Measurements from ENCODE around the gene PTCH1. TPM values are rescaled to one million over a fixed set of nuclear protein-coding genes. Genes with fewer than 3 reads are reported as not detected.

The PTCH1 gene
- total RNA-seq, 1 experiment from 2014 or later: 15.2 TPM

DNA sequence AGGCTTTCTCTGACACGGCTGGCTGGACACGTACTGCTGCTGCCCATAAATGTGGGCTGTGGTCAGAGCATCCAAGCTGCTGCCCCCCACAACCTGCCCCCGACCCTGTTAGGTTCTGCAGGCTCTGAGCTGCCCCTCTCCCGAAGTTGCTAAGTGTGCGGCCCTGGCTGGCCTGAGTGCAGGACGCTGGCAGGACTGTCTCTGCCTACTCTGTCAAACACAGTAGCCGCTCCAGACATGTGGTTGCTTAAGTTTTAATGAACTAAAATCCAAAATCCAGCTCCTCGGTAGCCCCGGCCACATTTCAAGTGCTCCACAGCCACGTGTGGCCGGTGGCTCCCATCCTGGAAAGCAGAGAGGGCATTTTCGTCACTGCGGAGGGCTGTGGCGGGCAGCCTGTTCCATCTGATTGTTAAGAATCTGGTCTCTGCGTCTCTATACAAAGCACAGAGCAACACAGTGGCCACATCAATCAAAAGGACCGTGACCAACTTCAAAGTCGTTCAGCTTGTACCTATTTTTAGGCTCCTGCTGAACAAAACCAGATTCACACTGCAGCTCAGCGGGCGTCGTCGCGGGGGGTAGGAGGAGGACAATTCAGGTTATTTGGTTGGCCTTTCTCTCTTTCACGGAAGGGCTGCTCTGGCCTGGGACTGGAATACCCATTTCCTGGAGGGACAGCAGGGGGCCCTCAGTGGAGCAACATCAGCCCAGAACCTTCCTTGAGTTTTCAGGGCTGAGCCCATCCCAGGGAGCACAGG, 68.9 kb downstream of the PTCH1 start:
- ATAC-seq: no peak
- BruUV-seq (replicated peaks): no TSS peak
- CTCF ChIA-PET: no interaction called here
- Histone ChIP-seq H3K9me3 (ENCODE audit: control insufficient read depth in 1 of 2, insufficient read depth in 1 of 2, low read depth in 1 of 2, low read length in 2 of 2) (no peaks in the 10 kb centered on the region), H2AFZ (ENCODE audit: low read depth, low read length, poor library complexity, severe bottlenecking) (no peak overlapping the region), H3K4me2 (ENCODE audit: low read length) (no peak overlapping the region), H3K4me1 (ENCODE audit: control insufficient read depth in 1 of 2, insufficient read depth in 2 of 2, low read length in 2 of 2) (no peaks in the 10 kb centered on the region; a peak in 2 of 4 replicates), H3K27ac (ENCODE audit: low read depth, low read length) (no peak overlapping the region), H3K4me3 (replicated peaks in 1 of 2; ENCODE audit: low read depth in 1 of 2, low read length in 2 of 2) (no peak overlapping the region), H3K9ac (ENCODE audit: low read length) (no peak overlapping the region), H3K36me3 (ENCODE audit: control insufficient read depth in 1 of 2, insufficient read depth in 2 of 2, low read length in 2 of 2) (peaks cover 0 to 2% of the 10 kb centered on the region in 2 experiments; a peak in 1 of 4 replicates), H3K9me2 (ENCODE audit: insufficient read depth) (no peaks in the 10 kb centered on the region), H4K20me1 (ENCODE audit: insufficient read depth) (no peaks in the 10 kb centered on the region), H3K79me2 (ENCODE audit: insufficient read depth, low read length) (no peaks in the 10 kb centered on the region), H3K27me3 (ENCODE audit: insufficient read depth, low read length) (no peaks in the 10 kb centered on the region)
- POLR2A ChIA-PET: no interaction called here
- RAD21 ChIA-PET (ENCODE audit: low non-redundant PET in 1 of 2, low total read pairs in 2 of 2, uncharacterized antibody in 2 of 2, unreplicated experiment in 2 of 2): no interaction called here
- intact Hi-C loops (cut with micrococcal nuclease): no loop called here
- TF ChIP-seq JUND (IDR thresholded peaks at IDR 0.05) (no peak), SP1 (IDR thresholded peaks at IDR 0.05; ENCODE audit: low read depth) (no peak), CBX3 (IDR thresholded peaks at IDR 0.05; ENCODE audit: low read depth) (no peak), POLR2A (IDR thresholded peaks at IDR 0.05; ENCODE audit: borderline replicate concordance, extremely low read depth, insufficient read depth, insufficient read length) (no peak), SRF (IDR thresholded peaks at IDR 0.05; ENCODE audit: low read depth) (no peak), ZNF274 (IDR thresholded peaks at IDR 0.05; ENCODE audit: low read depth, low read length) (no peak), MAX (IDR thresholded peaks at IDR 0.05) (no peak), CTCF (IDR thresholded peaks at IDR 0.05 in 2 of 3, conservative IDR thresholded peaks at IDR 0.05 in 1 of 3; ENCODE audit: borderline replicate concordance in 1 of 3, insufficient read depth in 1 of 3, low read depth in 2 of 3, low read length in 2 of 3) (no peak), REST (IDR thresholded peaks at IDR 0.05; ENCODE audit: low read depth) (no peak), EZH2phosphoT487 (IDR thresholded peaks at IDR 0.05; ENCODE audit: borderline replicate concordance) (no peak)
- TF ChIP-seq, protein P1, sequence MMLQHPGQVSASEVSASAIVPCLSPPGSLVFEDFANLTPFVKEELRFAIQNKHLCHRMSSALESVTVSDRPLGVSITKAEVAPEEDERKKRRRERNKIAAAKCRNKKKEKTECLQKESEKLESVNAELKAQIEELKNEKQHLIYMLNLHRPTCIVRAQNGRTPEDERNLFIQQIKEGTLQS (IDR thresholded peaks at IDR 0.05): no peak
- no peak for DNase-seq (ENCODE audit: low read depth, low spot score)

All from HCT116 (cell line).